ENCODE measurements around the gene MAN2A2. TPM values are rescaled to one million over a fixed set of nuclear protein-coding genes. Genes with fewer than 3 reads are reported as not detected.

The MAN2A2 gene
- total RNA-seq, 4 donors from 2014 or later = 46.8 to 109 (median 86.4) TPM

GRCh38 chr15:90883526-90883975 lies 19.6 kb upstream of the MAN2A2 start:
- 61 to 62% methylated on average over 2 to 7 of the region's 7 CpGs for WGBS, 2 donors (ENCODE audit: low coverage in 1 of 2)
- Histone ChIP-seq H3K27me3 (no peaks in the 10 kb centered on the region), H3K4me3 (peak overlapping the region in 3 of 4 donors; percentile 48 to 56 (median 51)), H3K4me1 (peaks cover 6 to 35% (median 23%) of the 10 kb centered on the region in 4 donors), H3K9me3 (no peaks in the 10 kb centered on the region), H3K36me3 (peaks cover 0 to 16% (median 6%) of the 10 kb centered on the region in 4 donors), H3K27ac (peak overlapping the region; percentile 86 to 92 (median 90))
- in situ Hi-C loops (cut with MboI; ENCODE audit: low pct_ligation_motif_present in 1 of 4, low pct_unique_long_range_greater_than_20kb in 1 of 4, low sequenced_read_pairs in 3 of 4) (loop anchor here in 3 of 4 donors (10.0 to 25.0 kb wide), 3 partner anchors 221 to 571 kb away; no protein-coding TSS in a partner anchor), intact Hi-C loops (cut with DNase I; ENCODE audit: low total_unique reads) (loop anchor here (10.0 kb wide), 1 partner anchor 169 kb away; the partner anchor contains the start of gene BLM)
- TF ChIP-seq POLR2AphosphoS5 (IDR thresholded peaks at IDR 0.05) (peak in 1 of 3 donors; percentile 39), CTCF (IDR thresholded peaks at IDR 0.05) (no peak)
- DNase-seq = no peak

DNA sequence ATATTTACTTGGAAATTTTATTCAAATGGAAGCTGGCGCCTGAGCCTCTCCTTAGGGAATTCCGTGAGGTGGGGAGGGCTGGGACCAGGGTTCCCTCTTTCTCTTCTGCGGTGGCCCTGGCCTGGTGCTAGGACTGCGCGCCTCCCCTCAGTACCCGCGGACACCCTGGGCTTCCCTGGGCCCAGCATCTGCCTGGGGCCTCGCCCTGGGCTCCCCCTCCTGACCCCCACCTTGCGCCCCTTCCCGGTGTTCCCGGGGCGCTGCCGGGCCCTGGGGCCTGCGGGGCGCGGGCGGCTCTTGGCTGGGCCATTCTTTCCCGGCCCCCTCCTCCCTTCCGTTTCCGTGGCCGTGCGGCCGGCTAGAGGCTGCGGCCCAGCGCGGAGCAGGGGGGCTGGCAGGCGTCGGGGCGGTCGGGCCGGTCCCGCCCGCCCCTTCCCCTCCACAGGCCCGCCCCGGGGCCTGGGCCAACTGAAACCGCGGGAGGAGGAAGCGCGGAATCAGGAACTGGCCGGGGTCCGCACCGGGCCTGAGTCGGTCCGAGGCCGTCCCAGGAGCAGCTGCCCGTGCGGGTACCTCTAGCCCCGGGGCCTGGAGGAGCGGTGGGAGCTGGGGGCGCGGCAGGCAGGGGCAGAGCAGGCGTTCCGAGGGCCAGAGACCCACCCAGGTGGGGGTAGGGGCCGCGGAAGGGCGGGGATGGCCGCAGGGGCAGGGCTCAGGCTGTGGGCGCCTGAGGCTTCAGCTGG lies 19.0 kb upstream of the MAN2A2 start, which contains the start of gene FES:
TSS of gene FES (plus strand) at position 529 of the 743 bp plus-strand sequence. CDS start 542 bp downstream, outside the sequence.
- H3K4me3 ChIP-seq = peak within 1 kb of the TSS; percentile 36 to 56 (median 50)
- no peaks in the 10 kb centered on the region for H3K9me3 ChIP-seq
- TF ChIP-seq CTCF (IDR thresholded peaks at IDR 0.05) = no peak
- peak; percentile 51 for TF ChIP-seq POLR2A (IDR thresholded peaks at IDR 0.05)
- peak; percentile 31 to 47 (median 39) for TF ChIP-seq POLR2AphosphoS5 (IDR thresholded peaks at IDR 0.05)
- peaks cover 6 to 35% (median 23%) of the 10 kb centered on the region in 4 donors for H3K4me1 ChIP-seq
- H3K27me3 ChIP-seq = no peaks in the 10 kb centered on the region
- peaks cover 0 to 11% (median 3%) of the 10 kb centered on the region in 4 donors for H3K36me3 ChIP-seq
- in situ Hi-C loops (cut with MboI; ENCODE audit: low pct_ligation_motif_present in 1 of 4, low pct_unique_long_range_greater_than_20kb in 1 of 4, low sequenced_read_pairs in 3 of 4) (loop anchor here in 3 of 4 donors (10.0 to 25.0 kb wide), 3 partner anchors 222 to 572 kb away; no protein-coding TSS in a partner anchor), intact Hi-C loops (cut with DNase I; ENCODE audit: low total_unique reads) (loop anchor here (10.0 kb wide), 1 partner anchor 169 kb away; the partner anchor contains the start of gene BLM)
- peak within 1 kb of the TSS; percentile 86 to 92 (median 90) for H3K27ac ChIP-seq
- DNase-seq = peak; percentile 64
- WGBS, 2 donors (ENCODE audit: low coverage in 1 of 2) = 10% methylated on average over 38 of the region's 58 CpGs; no CpG with 5 or more reads in 1 of the 2 donors

- Histone ChIP-seq H3K27ac (peak overlapping the region; percentile 86 to 92 (median 90)), H3K9me3 (no peaks in the 10 kb centered on the region), H3K27me3 (no peaks in the 10 kb centered on the region), H3K4me1 (peaks cover 6 to 35% (median 23%) of the 10 kb centered on the region in 4 donors), H3K4me3 (peak overlapping the region; percentile 36 to 56 (median 50)), H3K36me3 (peaks cover 0 to 3% (median 0%) of the 10 kb centered on the region in 4 donors)
- intact Hi-C loops (cut with DNase I; ENCODE audit: low total_unique reads) = loop anchor here (1.0 to 10.0 kb wide), 2 partner anchors 170 to 237 kb away; partner anchors contain the start of gene BLM
- TF ChIP-seq POLR2A (IDR thresholded peaks at IDR 0.05) = no peak
- TF ChIP-seq CTCF (IDR thresholded peaks at IDR 0.05) = no peak
- TF ChIP-seq POLR2AphosphoS5 (IDR thresholded peaks at IDR 0.05) = no peak
- no peak for TF ChIP-seq EP300 (IDR thresholded peaks at IDR 0.05; ENCODE audit: low read depth)
- in situ Hi-C loops (cut with MboI; ENCODE audit: low pct_ligation_motif_present in 1 of 4, low pct_unique_long_range_greater_than_20kb in 1 of 4, low sequenced_read_pairs in 3 of 4) = loop anchor here (5.0 to 25.0 kb wide), 4 partner anchors 223 to 573 kb away; no protein-coding TSS in a partner anchor
- 42 to 54% methylated on average over 4 to 15 of the region's 16 CpGs for WGBS, 2 donors (ENCODE audit: low coverage in 1 of 2)
- no peak for DNase-seq
Observed at GRCh38 chr15:90884719-90885431, 18.2 kb upstream of the MAN2A2 start.
